ENCODE results near the gene POMC.
"Not testable (repeated sequence)": the region's sequence is repeated elsewhere in the genome, so short reads cannot be mapped to it uniquely, and the experiment has no call there.

POMC gene

DNA sequence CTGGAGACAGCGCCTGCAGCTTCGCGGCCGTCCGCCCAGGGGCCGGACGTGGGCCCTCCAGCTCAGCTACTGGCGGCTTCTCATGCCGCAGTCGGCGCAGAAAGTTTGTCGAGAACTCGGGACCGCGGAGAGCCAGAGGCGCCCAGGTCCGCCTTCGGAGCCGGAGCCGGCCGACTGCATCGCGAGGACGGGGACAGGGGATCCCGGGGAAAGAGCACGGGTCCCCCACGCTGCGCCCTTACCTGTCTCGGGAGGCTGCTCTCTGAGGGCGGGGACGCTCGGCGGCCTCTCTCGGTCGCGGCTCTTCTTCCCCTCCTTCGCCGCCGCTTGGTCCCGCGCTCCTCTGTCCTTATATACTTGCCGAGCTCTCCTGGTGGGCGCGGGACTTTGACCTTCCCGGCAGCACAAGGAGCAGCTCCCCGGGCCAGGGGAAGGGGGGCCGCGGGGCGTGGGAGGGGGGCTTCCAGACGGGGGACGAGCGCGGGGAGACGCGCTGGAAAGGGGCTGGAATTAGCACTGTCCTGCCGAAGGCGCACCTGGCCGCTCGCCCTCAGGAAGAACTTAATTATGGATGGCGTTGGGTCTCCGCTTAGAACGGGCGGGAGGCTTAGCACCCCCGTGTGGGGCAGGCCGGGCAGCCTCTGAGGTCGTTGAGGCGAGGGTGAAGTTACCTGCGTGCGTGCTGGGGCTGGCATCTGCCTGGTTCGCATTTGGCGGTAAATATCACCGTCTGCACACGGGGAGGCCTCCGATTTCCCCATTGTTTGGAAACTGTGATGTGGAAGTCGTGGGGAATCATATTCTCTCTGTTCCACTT, at the start of gene POMC:
TSS of gene POMC (minus strand) at position 325 of the 817 bp plus-strand sequence. CDS start 3,808 bp downstream, outside the sequence.
- DNase-seq: no peak

- DNase-seq: no peak
Observed at GRCh38 chr2:25218100-25218499, 49.7 kb upstream of the POMC start.

GRCh38 chr2:25215948-25216679, 47.7 kb upstream of the POMC start:
- DNase-seq: no peak

DNA sequence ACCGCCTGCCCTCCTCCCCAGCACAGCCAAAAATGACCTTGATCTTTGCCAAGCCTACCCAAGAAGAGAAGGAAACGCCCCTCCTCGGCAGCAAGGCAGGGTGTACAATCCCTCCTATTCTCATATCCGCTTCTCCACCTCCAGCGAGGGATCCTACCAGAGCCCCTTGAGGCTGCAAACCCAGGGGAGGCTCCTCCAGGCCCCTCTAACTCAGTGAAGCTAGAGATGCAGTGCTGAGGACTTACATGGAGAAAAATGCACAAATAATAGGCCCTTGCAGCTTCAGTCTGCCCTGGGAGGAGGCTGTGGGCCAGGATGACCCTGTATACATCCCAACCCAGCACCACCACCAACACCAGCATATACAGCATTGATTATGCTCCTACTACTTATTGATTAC, 46.9 kb upstream of the POMC start:
- DNase-seq: no peak

DNA sequence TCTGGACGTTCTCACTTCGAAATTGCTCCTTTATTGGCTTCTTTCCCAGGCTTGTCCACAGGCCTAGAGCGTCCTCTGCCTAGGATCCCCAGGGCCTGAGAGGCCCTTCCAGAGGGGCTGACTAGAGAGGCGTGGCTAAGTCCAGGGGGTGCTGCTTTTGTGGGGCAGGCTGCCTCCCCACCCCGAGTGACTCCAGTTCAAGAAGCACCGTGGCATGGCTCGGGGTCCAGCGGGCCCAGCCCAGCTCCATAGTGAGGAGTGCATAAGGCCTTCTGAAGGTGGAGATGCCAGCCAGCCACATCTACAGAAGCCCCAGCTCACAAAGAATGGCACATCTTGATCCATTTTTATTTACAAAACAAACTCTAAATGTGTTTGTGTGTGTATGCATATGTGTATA, 44.8 kb upstream of the POMC start:
- DNase-seq: no peak

GRCh38 chr2:25210923-25211322, 42.5 kb upstream of the POMC start:
- DNase-seq: not testable (repeated sequence)

DNA sequence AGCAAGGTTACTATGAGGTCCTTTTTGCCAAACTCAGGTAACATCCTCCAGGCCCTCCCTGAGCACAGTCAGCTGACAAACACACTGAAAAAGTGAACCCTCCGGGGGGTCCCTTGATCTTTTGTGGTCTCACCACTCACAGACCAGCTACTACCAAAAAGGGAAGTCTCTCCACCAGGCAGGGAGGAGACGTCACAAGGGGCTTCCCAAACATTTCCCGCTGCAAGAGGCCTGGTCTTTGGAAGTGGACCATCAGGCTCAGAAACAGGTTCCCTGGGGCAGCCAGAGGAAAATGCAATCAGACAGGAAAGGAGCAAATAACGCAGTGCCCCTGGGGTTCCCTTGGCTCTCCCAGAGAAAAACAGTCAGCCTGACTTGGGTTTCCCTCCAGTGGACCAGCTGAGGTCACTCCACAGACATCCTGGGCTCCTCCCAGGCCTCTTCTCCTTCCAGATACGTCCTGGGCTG, 38.7 kb upstream of the POMC start:
- DNase-seq: no peak

- DNase-seq: no peak
Observed at GRCh38 chr2:25204190-25204838, 35.9 kb upstream of the POMC start.

DNA sequence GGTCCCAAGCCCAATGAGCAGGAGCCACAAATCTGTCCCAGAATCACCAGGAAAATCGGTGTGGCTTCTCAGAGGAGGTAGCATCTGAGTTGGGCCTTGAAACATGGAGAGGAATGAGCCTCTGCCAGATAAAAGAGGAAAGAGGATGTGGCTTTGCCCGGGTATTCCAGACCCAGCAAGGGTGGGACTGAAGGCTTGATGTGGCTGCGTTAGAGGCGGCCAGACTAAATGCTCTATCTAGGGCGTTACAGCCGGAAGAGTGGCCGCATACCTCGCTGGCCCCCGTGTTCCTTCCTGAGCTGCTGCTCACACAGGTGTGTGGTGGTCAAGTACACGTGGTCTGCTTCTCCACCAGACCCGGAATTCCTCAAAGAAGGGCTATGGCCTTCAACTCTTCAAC, 33.9 kb upstream of the POMC start:
- no peak for DNase-seq

DNA sequence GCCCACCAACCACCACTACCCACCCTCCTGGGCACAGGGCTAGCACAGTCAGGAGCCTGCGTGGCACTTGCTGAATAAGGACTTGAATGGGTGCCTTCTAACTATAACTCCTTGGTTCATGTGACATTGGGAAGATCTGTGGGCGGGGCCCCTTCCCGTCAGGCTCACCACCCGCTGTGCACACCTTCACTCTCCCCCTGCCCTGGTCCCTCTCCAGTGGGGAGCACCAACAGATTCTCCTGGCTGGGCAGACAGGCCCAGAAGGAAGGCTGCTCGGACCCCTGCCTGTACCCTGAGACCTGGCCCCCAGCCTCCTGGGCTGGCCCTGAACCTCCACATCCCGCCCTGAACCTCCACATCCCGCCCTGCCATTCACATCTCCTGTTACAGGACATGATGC, 33.4 kb upstream of the POMC start:
- no peak for DNase-seq

GRCh38 chr2:25201265-25201664, 32.9 kb upstream of the POMC start:
- no peak for DNase-seq

DNA sequence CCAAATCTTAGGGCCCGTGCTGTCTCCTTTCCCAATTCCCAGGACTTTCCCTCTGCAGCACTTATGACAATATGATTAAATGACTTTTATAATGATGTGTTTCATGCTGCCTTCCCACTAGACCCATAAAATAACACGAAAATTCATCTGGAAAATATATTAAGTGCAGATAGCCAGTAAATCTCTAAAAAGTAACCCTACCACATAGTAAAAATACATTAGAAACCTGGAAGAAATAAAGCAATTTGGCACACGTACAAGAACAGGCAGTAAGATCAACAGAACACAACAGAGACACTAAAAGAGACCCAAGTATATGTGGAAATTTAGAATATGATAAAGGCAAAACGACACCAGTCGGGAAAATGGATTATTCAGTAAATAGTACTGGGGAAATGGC, 30.2 kb upstream of the POMC start:
- DNase-seq: no peak

DNA sequence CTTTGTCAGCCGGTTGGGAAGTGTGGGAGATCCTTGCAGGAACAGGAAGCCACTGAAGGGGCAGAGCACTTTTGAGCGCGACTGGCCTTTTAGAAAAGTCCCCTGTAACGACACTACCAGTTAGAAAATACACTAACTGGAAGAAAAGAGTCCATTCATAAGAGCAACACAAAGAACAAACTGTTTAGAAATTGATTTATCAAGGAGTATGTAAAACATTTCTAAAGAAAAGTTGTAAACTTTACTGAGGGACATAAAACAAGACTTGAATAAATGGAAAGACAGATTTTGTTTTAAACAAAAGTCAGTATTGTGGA, 29.8 kb upstream of the POMC start:
- no peak for DNase-seq

DNA sequence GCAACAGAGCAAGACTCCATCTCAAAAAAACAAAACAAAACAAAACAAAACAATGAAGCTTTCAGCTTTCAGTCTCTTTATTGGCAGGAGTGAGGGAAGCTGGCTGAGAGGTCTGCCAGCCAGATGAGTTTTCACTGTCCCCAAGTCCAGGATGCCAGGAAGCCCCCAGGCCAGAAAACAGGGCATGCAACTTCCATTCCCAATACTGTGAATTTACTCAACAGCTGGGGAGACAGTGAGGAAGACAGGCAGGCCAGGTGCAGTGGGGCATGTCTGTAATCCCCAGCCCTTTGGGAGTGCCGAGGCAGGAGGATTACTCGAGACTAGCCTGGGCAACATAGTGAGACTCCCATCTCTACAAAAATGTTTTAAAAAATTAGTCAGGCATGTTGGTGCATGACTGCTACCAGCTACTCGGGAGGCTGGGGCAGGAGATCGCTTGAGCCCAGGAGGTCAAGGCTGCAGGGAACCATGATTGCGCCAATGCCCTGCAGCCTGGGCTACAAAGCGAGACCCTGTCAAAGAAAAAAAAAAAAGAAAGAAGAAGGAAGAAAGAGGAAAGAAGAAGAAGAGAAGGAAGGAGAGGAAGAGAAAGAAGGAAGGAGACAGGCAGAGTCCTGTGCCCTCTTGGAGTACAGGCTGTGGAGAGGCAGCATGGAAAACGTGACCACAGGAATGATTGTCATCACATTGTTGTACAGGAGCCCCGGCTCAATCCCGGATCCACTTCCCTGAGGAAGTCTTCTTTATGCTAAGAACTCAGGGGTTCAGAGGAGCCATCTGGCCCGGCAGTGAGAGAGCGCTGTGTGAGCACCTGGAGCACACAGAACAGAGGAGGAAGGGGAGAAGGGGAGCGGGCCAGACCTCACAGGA, 29.2 kb upstream of the POMC start:
- no peak for DNase-seq

DNA sequence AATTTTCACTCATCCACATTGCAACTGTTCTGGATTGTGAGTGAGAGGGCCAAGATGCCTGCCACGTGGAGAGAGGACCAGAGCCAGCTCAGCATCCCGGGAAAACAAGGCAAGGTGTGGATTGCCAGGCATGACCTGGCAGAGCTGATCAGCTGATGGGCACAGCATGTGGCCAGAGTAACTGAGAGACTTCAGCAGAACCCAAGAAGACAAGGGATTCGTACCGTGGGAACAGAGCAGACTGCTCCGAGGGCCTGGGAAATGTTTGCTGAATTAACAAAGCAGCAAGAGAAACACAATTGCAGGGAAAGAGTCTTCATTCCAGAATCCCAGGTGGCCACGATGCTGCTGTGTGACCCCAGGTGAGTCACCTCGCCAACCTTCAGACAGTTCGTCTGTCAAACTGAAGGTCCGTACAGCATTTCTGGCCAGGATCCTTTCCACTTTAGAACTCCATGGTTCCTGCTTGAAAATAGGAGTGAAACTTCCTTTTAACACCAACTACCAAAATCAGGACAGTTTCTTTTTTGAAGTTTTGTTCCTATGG, 26.3 kb upstream of the POMC start:
- no peak for DNase-seq

DNA sequence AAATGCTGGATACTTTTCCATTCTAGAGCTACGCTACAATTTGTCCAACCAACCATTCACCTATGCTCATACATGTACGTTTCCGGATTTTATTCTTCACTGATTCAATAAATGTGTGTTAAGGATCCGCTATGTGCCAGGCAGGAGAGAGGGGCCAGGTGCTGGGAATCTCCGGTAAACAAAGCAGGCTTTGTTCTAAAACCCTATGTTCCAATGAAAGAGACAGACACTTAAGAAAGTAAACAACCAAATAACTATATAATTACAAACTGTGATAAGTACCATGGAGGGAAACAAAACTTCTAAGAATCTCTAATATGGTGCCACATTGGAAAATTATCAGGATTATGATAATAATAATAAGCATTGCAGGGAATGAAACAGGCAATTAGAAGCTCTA, 22.2 kb upstream of the POMC start:
- peak; percentile 47 for DNase-seq

GRCh38 chr2:25188405-25188804, 20.0 kb upstream of the POMC start:
- no peak for DNase-seq

- no peak for DNase-seq
Observed at GRCh38 chr2:25187729-25188350, 19.5 kb upstream of the POMC start.

- no peak for DNase-seq
Observed at GRCh38 chr2:25184254-25184653, 15.9 kb upstream of the POMC start.

GRCh38 chr2:25178976-25179375, 10.6 kb upstream of the POMC start:
- DNase-seq: no peak

- DNase-seq: no peak
Observed at GRCh38 chr2:25177211-25177611, 8.8 kb upstream of the POMC start.

DNA sequence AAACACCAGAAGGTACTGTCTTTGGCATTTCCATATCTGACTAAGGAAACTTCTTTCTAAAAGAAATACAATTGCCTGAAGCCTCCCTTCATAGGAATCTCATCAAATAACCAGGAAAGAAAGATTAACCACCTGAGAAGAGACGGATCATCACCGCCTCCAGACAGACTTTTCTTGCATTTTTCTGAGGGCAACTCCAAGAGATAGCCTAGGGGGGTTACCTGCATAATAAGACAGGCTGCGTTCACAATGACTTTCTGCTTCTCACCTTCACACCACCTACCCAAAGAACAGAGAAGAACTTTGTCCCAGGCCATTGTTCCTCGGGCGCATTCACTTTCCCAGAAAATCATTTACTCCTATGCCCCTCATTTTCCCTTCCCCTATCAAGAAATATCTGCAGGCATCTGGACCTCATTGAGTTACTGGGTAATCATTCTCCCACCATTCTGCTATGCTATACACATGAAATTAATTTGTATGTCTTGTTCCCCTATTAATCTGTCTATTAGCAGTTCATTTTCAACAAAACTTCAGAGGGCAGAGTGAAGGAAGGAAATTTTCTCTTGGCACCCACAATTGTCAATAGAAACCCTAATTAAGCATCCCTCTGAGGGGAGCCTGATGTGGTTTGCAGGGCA, 8.3 kb upstream of the POMC start:
- DNase-seq: no peak
